NCI-H82 treated with DMSO at 0.1 percent for 48 hours (cell line): Measurements from ENCODE around the gene CCDC167.
A peak's percentile ranks its signal among the peaks of the same experiment; 100 is the strongest.

ENCODE experiments used
- DNase-seq: peaks from one replicate; lab custom pipeline; 2025; ENCODE audit not compliant: unreplicated experiment; lab: John Stamatoyannopoulos, UW

The CCDC167 gene

GRCh38 chr6:37499433-37500293 lies at the start of gene CCDC167:
Gene CCDC167 (minus strand): TSS chr6:37499893. CDS start chr6:37499863, 30 bp downstream.
- peak; percentile 98 for DNase-seq

DNA sequence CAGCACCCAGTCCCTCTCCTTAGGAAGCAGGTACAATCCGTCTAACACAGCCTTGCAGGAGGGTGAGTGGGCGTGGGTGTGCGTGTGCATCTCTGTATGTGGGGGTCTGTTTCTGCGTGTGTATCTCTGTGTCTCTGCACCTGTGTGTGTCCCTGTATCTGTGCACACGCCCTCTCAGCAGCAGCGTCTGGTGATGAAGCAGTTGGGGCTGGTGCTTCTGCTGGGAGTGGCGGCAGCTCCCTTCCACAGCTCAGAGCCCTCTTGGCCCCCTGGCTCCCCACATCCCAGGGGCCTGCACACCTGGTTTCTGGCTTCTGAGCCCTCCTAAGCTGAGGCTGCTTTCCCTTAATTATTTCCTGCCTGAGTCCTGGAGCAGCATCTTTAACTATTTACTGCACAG lies 49.5 kb upstream of the CCDC167 start:
- DNase-seq: no peak

DNA sequence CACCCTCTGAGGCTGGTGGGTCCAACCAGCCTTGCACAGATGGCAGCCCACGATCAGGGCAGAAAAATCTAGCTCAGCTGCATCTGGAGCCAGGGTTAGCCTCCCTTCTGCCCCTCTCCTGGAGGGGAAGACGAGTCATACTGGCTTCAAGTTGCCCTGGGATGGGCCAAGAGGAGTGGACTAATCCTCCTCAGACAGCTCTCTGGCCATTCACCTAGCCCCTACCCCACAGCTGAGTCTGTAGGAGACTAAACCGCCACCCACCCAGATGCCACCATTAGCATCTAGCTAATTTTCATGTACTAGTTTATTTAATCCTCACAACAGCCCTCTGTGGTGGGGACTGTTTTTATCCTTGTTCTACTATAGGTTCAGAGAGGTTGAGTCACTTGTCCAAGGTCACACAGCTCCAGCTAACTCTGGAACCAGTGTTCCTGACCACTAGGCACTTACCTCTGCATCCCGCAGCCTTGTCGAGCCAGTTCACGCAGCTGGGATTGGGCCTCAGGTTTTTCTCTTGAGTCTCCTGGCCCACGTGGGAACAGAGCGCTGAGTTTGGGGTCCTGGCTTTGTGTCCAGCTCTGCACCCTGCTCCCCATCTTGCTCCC lies 48.5 kb upstream of the CCDC167 start:
- no peak for DNase-seq

DNA sequence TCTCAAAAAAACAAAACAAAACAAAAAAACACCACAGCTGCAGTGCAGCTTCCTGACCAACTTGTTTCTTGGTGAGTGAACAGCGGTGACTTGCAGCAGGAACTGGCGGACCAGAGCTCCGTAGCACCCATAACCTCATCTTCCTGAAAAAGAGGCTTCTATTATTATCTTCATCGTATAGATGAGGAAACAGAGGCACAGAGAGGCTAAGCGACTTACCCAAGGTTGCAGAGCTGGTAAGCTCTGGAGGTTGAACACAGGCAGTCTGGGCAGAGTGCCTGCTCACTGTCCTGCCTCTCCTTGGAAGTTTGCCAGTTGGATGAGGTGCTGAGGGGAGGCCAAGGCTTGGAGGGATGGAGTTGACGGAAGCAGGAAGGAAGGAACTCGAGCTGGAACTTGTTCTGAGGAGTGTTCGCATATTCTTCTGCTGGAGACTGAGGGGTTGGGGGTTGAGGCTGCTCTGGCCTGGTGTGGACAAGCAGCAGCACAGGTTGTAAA lies 47.9 kb upstream of the CCDC167 start:
- DNase-seq: no peak

DNA sequence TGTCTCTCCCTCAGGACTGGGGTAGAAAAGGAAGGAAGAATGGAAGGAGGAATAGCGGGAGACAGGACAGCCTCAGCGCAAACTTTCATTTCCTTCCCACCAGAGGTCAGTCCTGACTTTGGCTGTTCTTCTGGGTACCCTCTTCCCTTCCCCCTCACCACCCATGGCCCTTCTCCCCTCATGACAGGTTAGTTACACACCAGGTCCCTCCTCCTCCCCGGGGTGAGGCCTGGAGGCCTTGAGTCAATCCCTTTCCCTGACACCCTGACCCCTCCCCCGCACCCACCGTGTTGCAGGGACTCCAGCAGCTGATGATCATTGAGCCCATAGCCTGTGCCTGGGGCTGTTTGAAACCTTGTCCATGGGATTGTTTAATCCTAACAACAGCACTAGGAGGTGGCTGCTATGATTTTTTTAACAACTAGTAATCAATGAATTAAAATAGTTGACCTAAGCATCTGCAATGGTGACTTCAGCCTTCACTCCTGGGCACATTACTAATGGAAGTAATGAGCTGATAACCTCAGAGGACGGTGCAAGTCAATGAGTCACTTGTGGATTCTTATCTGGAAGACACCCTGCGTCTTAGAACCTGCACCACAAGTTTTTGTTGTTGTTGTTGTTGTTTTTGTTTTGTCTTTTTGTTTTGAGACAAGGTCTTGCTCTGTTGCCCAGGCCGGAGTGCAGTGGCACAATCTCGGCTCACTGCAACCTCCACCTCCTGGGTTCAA lies 46.6 kb upstream of the CCDC167 start:
- no peak for DNase-seq

DNA sequence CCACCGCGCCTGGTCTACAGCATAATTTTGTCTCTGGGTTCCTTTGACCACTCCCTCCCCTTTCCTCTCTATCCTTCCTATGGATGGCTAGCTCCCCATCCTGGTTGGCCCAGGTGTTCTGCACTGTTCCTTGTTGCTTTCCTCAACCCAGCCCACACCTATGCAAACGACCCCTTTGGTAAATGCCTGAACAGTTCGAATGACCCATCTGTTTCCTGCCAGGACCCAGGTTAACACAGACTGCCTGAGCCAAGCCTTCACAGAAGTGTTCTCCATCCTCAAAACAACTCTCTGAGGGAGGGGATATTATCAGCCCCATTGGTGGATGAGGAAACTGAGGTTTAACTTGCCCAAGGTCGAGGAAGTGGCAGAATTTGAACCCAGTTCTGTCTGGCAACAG lies 44.8 kb upstream of the CCDC167 start:
- no peak for DNase-seq

- DNase-seq: no peak
These were observed 43.7 kb upstream of the CCDC167 start for GRCh38 chr6:37543361-37543760.

DNA sequence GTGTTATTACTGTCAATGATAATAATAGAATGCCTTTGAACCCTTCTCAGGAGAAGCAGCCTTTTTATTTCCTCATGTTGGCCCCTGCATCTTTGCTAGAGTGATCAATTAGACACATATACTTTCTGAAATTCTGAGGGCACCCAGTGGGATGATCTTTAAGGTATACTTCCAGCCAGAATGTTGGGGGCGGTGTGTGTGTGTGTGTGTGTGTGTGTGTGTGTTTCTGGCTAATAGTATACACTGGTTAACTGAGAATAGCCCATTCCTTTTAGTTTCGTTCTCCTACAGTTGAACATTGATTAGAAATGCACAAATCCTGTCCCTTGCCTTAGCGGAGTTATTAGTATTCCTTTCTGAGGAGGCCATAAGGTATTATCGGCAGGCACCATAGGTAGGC lies 41.7 kb upstream of the CCDC167 start:
- DNase-seq: no peak

DNA sequence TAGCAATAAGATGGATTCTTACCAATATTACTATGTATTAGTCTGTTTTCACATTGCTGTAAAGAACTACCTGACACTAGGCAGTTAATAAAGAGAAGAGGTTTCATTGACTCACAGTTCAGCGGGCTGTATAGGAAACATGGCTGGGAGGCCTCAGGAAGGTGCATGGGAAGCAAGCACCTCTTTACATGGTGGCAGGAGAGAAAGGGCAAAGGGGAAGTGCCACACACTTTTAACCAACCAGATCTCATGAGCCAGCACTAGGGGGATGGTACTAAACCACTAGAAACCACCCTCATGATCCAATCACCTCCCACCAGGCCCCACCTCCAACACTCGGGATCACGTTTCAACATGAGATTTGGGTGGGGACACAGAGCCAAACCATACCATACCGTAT lies 40.7 kb upstream of the CCDC167 start:
- DNase-seq: no peak

- DNase-seq: no peak
These were observed 40.3 kb upstream of the CCDC167 start for GRCh38 chr6:37540029-37540352.

GRCh38 chr6:37539171-37540028 lies 39.7 kb upstream of the CCDC167 start:
- DNase-seq: no peak

DNA sequence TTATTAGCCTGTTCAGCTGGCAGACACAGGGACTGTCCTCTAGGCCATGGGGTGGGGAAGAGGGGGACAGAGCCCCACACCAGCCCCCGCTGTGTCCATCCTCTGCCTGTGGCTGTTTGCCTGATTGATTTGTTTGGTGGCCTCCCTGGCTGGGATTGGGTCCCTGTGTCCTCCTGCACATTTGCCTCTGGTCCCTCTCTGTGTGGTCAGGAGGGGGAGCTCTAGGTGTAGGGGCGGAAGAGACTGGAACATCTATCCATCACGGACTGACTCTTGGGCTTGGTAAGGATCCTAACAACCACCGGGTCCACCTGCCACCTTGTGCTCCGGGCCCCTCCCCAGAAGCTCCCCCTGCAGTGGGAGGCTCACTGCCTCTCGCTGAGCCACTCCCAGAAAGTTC lies 38.4 kb upstream of the CCDC167 start:
- peak; percentile 32 for DNase-seq

DNA sequence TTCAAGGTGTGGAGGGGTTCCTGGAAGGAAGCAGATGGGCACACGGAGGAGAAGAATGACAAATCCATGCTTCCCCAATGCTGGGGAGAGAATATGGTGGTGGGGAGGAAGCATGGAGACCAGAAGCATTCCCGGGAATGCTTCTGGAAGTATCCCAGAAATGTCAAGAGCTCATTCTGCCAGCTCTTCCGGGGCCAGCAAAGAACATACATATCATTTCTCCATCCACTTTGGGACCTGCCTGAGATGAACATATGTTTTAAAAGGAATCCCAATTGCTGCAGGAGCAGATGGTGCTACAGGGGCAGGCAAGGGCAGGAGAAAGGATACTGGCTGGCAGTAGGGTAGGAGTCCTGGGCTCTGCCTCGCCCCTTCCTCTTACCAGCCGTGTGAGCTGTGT lies 37.9 kb upstream of the CCDC167 start:
- DNase-seq: peak; percentile 33

DNA sequence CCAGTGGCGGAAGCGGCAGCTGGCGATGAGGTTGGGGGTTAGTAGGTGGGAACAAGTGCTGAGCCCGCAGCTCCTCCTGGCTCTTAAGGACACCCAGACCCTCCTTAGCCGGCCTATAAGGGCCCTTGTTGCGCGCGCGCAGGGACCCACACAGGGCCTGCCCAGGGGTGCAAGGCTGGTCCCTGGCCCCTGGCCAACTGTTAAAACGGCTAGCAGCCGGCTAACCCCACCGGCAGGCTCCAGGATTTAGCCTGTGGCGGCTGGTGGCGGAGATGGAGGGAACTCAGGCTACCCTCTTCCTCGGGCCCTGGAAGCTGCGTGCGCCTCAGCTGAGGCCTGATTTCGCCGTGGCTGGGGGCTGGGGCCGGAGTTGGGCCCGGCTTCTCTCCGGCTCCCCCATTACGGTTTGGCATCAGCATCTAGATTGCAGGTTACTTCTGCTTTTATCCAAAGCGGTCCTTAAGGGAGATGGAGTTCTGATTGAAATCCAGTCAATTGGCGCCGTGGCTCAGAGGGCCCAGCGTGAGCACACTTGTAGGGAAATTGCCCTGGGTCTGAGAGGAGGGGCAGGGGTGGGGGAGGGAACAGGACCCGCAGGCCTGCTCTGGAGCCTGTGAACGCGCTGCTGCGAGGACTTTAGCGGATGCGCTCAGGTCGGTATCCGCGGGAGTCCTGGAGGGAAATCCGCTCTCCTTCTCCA lies 36.9 kb upstream of the CCDC167 start:
- peak; percentile 37 for DNase-seq

DNA sequence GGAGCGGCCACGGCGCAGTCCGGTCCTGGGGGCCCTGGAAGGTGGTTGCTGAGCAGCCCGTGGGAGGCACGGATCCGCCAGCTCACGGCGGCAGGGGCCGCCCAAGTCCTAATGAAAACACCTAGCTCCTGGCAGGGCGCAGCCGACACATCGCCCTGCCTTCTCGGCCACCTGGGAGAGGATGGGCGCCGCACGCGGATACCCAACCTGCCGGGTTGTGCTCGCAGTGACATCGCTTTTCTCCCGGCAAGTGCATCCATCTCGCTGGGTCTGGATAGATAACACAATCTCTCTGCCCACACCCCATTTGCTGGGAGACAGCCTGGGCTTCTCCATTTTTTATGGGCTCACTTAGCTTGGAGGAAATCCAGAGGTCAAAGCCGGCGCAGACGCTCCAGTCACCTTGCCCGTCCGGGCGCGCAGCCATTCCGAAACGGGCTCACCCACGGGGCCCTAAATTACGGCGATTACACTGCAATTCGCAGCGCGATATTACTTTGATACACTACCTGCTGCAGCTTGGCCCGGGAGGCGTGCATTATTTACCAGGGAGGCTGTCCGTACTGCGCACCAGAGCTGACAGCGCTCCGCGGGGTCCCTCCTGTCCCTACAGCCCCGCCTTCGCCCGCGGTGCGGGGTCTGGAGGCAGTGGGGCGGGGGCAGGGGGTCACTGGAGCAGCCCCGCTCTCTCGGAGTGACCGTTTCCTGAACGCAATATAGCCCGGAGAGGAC lies 36.2 kb upstream of the CCDC167 start:
- DNase-seq: no peak

- DNase-seq: no peak
These were observed 35.7 kb upstream of the CCDC167 start for GRCh38 chr6:37535428-37535758.

DNA sequence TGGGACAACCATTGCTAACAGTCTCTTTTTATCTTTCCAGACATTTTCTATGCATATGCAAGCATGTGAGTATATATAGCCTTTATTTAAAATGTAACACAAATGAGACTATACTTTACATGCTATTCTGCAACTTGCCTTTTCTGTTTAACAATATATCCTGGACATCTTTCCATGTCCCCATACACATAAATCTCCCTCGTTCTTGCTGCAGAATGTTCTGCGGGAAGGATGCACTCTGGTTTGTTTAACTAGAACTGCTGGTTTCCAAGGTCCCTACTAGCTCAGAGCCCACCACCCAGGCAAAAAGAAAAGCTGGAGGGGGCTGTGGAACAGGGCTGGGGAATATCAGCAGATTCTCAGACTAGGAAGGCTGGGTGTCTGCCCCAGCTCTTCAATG lies 35.2 kb upstream of the CCDC167 start:
- no peak for DNase-seq

DNA sequence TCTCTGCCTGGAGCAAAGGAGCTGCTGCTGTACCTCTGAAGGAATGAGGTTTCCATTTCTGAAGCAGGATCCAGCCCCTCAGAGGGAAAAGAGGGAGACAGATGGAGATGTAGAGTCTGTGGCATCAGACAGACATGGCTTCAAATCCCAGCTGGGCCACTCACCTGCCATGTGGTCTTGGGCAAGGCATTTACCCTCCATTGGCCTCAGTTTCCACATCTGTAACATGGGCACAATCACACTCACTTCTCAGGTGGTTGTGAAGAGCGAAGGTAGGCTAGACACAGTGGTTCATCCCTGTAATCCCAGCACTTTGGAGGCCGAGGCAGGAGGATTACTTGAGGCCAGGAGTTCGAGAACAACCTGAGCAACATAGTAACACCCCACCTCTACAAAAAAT lies 32.4 kb upstream of the CCDC167 start:
- no peak for DNase-seq

GRCh38 chr6:37531437-37532036 lies 31.8 kb upstream of the CCDC167 start:
- no peak for DNase-seq
